Esophagus (tissue), 2 donors: ENCODE measurements around the gene ZNF792. TPM values are rescaled to one million over a fixed set of nuclear protein-coding genes. Genes with fewer than 3 reads are reported as not detected.
"Not testable (repeated sequence)": the region's sequence is repeated elsewhere in the genome, so short reads cannot be mapped to it uniquely, and the experiment has no call there.

Experiments
- H3K27ac ChIP-seq, 2 donors: one replicate each; pipeline ENCODE4 v1.5.1; 2013; ENCODE audit warnings: low read depth in 2 of 2, mild to moderate bottlenecking in 2 of 2, inconsistent platforms in 1 of 2, low read length in 1 of 2, moderate library complexity in 1 of 2
- H3K27me3 ChIP-seq, 2 donors: one replicate each; pipeline ENCODE4 v1.6.1; 2013; ENCODE audit warnings: low read length in 2 of 2, control low read depth in 1 of 2, mild to moderate bottlenecking in 1 of 2; ENCODE audit not compliant: insufficient read depth in 2 of 2, control insufficient read depth in 1 of 2
- H3K36me3 ChIP-seq, 2 donors: one replicate each; pipeline ENCODE4 v1.6.1; 2013; ENCODE audit warnings: low read length in 1 of 2; ENCODE audit not compliant: control insufficient read depth in 2 of 2, insufficient read depth in 2 of 2
- H3K4me1 ChIP-seq, 2 donors: one replicate each; pipeline ENCODE4 v1.6.1; 2013; ENCODE audit warnings: low read length in 1 of 2; ENCODE audit not compliant: control insufficient read depth in 2 of 2, insufficient read depth in 2 of 2
- H3K4me3 ChIP-seq, 2 donors: one replicate each; pipeline ENCODE4 v1.5.1; 2013; ENCODE audit warnings: low read length in 2 of 2, mild to moderate bottlenecking in 2 of 2, low read depth in 1 of 2, moderate library complexity in 1 of 2
- H3K9me3 ChIP-seq, 2 donors: one replicate each; pipeline ENCODE4 v1.6.1; 2013; ENCODE audit warnings: mild to moderate bottlenecking in 2 of 2, low read depth in 1 of 2, low read length in 1 of 2, moderate library complexity in 1 of 2; ENCODE audit not compliant: control insufficient read depth in 2 of 2, insufficient read depth in 1 of 2
- WGBS, 2 donors: extraction: QIAGEN DNeasy Blood & Tissue Kit; methylation state at CpG; one replicate each; pipeline ENCODE4 v1.1.7; 2013; 5-methylcytosine and 5-hydroxymethylcytosine counted together
- polyA plus RNA-seq, 2 donors: library from polyadenylated mRNA; stranded (reverse); fragments of 200-250 nt; gene quantifications; one replicate each; pipeline ENCODE4 v1.2.3, GENCODE V29; 2013
- donor health status: healthy with polysubstance abuse.
- donor health status: Bipolar disorder and iron deficiency.

ZNF792 gene
- polyA plus RNA-seq, 2 donors = 0.41 to 0.65 TPM

DNA sequence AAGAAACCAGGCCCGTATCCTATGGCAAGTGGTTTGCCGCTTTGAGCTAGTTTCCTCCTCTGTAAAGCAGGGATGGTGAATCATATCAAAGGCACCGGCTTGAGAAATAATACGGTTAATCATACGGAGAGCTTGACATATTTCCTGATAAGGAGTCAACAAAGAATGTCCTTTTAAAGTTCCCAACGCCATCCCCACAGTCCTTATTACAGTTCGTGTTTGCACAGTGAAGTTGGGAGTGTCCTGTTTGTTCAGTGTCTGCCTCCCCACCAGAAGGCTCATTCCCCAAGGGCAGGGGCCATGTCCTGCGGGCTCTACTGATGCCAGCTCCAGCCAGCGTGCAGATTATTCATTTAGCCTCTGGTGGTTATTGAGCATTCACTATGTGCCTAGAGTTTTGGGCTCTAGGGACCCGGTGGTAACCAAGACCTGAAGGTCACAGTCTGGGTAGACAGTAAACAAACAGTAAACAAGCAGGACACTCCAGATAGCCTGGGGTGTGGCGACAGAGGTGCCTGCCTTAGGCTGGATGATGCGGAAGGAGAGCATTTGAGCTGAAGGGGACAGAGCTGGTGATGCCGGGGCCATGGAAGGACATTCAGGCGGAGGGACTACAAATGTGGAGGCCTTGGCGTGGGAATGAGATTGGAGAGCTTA lies 42.4 kb upstream of the ZNF792 start:
- Histone ChIP-seq H3K4me3 (no peak overlapping the region), H3K36me3 (peaks cover 0 to 10% of the 10 kb centered on the region in 2 donors), H3K9me3 (no peaks in the 10 kb centered on the region), H3K27ac (peak overlapping the region in 1 of 2 donors; percentile 47), H3K4me1 (peaks cover 0 to 11% of the 10 kb centered on the region in 2 donors), H3K27me3 (no peaks in the 10 kb centered on the region)
- WGBS, 2 donors = 59 to 74% methylated on average over 15 of the region's 15 CpGs

DNA sequence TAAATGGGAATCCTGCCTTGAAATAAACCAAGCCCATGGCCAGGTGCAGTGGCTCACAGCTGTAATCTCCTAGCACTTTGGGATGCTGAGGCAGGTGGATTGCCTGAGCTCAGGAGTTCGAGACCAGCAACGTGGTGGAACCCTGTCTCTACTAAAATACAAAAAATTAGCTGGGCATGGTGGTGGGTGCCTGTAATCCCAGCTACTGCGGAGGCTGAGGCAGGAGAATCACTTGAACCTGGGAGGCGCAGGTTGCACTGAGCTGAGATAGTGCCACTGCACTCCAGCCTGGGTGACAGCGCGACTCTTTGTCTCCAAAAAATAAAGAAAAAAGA lies 41.9 kb upstream of the ZNF792 start:
- Histone ChIP-seq H3K36me3 (peaks cover 0 to 10% of the 10 kb centered on the region in 2 donors), H3K4me1 (peaks cover 0 to 13% of the 10 kb centered on the region in 2 donors)
- WGBS, 2 donors = 80 to 91% methylated on average over 6 of the region's 6 CpGs
- H3K27ac ChIP-seq, H3K9me3 ChIP-seq, H3K4me3 ChIP-seq, H3K27me3 ChIP-seq: not testable (repeated sequence)

- WGBS, 2 donors = 84 to 88% methylated on average over 11 of the region's 11 CpGs
- H3K4me1 ChIP-seq = peaks cover 0 to 14% of the 10 kb centered on the region in 2 donors
- no peaks in the 10 kb centered on the region for H3K9me3 ChIP-seq
- no peaks in the 10 kb centered on the region for H3K27me3 ChIP-seq
- peaks cover 0 to 10% of the 10 kb centered on the region in 2 donors for H3K36me3 ChIP-seq
- H3K4me3 ChIP-seq = no peak overlapping the region
- no peak overlapping the region for H3K27ac ChIP-seq
Measured at GRCh38 chr19:35005256-35005977, 41.4 kb upstream of the ZNF792 start.

- Histone ChIP-seq H3K27me3 (no peaks in the 10 kb centered on the region), H3K4me3 (no peak overlapping the region), H3K27ac (no peak overlapping the region), H3K36me3 (peaks cover 0 to 4% of the 10 kb centered on the region in 2 donors), H3K4me1 (peaks cover 0 to 14% of the 10 kb centered on the region in 2 donors), H3K9me3 (no peaks in the 10 kb centered on the region)
- 82 to 90% methylated on average over 18 of the region's 18 CpGs for WGBS, 2 donors
Measured at GRCh38 chr19:35004517-35005255, 40.7 kb upstream of the ZNF792 start.

DNA sequence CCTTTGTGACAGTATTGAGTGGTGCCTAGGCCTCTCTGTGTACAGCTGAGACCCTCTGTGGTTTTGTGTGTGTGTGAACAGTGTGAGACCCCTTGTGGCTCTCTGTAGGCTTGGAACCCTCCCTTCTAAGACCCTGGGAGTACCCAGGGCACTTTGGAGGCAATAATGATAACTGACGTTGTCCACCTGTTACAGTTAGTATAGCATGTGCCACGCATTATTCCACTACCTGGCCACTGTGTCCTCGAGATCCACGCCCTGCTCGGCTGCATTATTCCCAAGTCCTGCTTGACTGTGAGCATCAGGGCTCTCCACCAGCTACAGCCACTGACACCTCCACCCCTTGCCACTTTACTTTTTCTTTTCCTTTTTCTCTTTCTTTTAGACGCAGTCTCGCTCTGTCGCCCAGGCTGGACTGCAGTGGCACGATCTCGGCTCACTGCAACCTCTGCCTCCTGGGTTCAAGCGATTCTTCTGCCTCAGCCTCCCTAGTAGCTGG lies 38.1 kb upstream of the ZNF792 start:
- H3K27me3 ChIP-seq = no peaks in the 10 kb centered on the region
- WGBS, 2 donors = 84 to 88% methylated on average over 11 of the region's 11 CpGs
- no peak overlapping the region for H3K27ac ChIP-seq
- no peak overlapping the region for H3K4me3 ChIP-seq
- H3K36me3 ChIP-seq = no peaks in the 10 kb centered on the region
- H3K9me3 ChIP-seq = no peaks in the 10 kb centered on the region
- H3K4me1 ChIP-seq = peaks cover 0 to 19% of the 10 kb centered on the region in 2 donors

DNA sequence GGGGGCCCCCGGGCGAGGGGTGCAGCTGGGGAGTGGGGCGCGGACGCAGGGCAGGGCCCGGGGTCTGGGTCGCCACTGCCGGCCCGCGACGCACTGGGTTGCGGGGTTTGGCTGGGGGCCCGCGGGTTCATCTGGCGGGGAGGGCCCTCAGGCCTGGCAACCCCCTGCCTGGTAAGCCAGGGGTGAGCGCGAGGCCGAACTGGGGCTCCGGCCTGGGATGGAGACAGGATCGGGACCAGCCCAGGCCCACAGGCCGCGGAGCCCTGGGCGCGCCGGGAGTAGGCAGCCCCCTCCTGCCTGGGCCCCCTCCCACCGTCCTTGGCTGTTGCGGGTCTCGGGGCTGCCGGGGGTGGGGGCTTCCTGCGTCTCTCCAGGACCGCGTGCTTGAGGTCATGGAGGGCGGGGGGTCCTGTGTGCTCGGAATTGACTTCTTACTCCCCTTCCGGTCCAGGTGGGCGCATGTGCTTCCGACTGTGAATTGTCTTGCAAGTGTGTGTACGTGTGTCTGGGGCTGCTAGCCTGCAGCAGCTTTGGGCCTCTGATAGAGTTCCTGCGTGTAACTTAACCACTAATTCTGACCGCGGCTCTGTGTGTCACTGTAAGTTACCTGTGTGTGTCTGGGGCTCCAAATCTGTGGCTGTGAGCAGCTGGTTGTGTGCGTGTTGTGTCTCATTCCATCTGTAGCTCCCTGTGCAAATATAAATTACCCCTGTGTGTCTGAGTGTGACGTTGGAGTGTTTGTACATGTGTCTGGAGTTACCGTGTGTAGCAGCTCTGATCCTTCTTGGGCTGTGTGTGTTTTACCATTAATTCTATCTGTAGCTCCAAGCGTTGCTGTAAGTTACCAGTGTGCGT lies 36.8 kb upstream of the ZNF792 start:
- H3K27me3 ChIP-seq = no peaks in the 10 kb centered on the region
- no peaks in the 10 kb centered on the region for H3K9me3 ChIP-seq
- H3K27ac ChIP-seq = peak overlapping the region; percentile 89 to 94
- peak overlapping the region; percentile 57 to 65 for H3K4me3 ChIP-seq
- WGBS, 2 donors = 1 to 2% methylated on average over 32 to 46 of the region's 46 CpGs
- no peaks in the 10 kb centered on the region for H3K36me3 ChIP-seq
- peaks cover 0 to 19% of the 10 kb centered on the region in 2 donors for H3K4me1 ChIP-seq

GRCh38 chr19:35000338-35000646 lies 36.3 kb upstream of the ZNF792 start:
- no peaks in the 10 kb centered on the region for H3K27me3 ChIP-seq
- H3K27ac ChIP-seq = peak overlapping the region; percentile 89 to 94
- 0 to 1% methylated on average over 16 to 37 of the region's 37 CpGs for WGBS, 2 donors
- no peaks in the 10 kb centered on the region for H3K9me3 ChIP-seq
- H3K4me1 ChIP-seq = peaks cover 0 to 19% of the 10 kb centered on the region in 2 donors
- no peaks in the 10 kb centered on the region for H3K36me3 ChIP-seq
- H3K4me3 ChIP-seq = peak overlapping the region; percentile 57 to 65

GRCh38 chr19:34999498-35000337 lies 35.7 kb upstream of the ZNF792 start, which contains the start of gene GRAMD1A:
Gene GRAMD1A (plus strand): TSS chr19:35000323. CDS start chr19:35000479, 156 bp downstream.
- Histone ChIP-seq H3K9me3 (no peaks in the 10 kb centered on the region), H3K36me3 (no peaks in the 10 kb centered on the region), H3K4me1 (peaks cover 0 to 17% of the 10 kb centered on the region in 2 donors), H3K4me3 (peak within 1 kb of the TSS; percentile 57 to 65), H3K27ac (peak within 1 kb of the TSS; percentile 94 to 95), H3K27me3 (no peaks in the 10 kb centered on the region)
- 2% methylated on average over 30 to 45 of the region's 45 CpGs for WGBS, 2 donors
